Measurements from ENCODE around the gene AGBL4. TPM values are rescaled to one million over a fixed set of nuclear protein-coding genes. Genes with fewer than 3 reads are reported as not detected.
"Not testable (repeated sequence)": the region's sequence is repeated elsewhere in the genome, so short reads cannot be mapped to it uniquely, and the experiment has no call there.

AGBL4 gene
- not detected in 2 replicates for total RNA-seq (2014; rRNA removed; shearing (Covaris generic))

DNA sequence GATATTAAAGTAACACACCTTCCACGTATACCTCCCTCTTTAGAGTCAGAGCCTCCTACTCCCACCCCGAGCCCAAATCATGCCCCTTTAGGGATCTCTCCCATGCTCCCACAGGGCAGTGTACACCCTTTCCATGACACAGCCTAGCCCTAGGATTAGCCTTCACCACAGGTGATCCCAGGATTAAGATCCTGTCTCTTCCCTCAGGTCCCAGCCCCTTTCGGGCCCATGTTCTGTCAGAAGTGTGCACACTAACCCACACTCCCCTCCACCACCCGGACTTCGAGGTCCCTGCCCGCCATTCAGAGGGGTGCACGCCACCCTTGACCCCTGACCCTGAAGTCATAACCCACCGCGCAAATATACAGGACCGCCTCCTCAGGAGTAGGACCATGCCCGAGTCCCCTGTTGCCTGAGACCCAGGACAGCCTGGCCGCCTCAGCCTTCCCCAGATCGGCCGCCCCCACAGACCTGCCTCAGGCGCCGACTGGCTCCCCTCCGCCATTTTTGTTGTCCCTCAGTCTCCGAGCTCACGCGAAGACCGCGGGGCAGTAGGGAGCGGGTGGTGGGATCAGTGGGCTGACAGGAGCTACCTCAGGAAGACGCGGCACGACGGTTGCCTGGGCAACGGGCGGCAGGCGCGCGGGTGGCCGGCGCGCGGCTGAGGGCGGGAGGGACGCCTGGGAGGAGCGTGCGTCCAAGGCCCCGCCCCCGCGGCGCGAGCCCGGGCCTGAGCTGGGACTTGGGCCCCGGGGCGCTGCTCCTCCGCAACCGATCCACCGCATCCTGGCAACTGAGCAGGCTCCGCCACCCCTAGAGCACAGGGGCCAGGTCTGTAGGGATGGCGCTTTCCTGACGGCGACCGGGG lies at the start of gene AGBL4:
Gene AGBL4, minus strand, starts transcription at position 663 of the 868 bp plus-strand sequence.
- DNase-seq (ENCODE audit: low spot score) = no peak

DNA sequence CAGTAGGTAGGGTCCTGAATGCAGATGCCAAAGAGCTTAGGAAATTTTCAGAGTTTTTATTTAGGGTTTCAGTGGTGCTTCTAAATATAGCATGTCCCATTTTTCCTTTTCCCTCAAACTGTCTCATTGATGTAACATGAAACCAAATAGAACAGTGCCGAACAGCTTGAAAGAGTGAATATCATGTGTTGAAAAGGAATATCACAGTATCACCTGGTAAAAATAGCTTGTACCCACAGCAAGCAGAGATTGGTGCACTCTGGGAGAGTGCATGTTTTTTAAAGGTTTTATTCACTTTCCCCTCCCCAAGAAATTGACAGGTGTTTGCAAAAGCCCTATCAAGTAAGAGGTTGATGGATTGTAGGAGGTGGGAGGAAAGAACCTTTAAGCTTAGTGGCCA lies 43.1 kb upstream of the AGBL4 start:
- DNase-seq (ENCODE audit: low spot score) = no peak

DNA sequence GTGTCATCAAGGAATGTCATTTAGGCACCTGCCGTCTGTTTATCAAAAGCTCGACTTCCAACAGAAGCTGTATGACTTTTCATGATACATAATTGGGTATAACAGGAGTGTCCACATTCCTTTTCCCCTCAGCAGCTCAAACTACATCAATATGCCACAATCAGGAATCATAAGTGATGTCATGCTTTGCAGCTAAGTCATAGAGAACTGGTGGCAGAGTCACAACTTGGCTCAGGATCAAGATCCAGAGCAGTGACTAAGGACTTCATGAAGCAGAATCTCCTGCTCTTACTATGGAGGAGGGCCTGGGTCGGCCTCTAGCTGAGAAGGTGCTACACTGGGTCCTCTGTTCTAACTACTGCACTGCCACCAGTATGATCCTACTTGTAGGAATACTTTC lies 36.5 kb upstream of the AGBL4 start:
- DNase-seq (ENCODE audit: low spot score) = peak; percentile 7

DNA sequence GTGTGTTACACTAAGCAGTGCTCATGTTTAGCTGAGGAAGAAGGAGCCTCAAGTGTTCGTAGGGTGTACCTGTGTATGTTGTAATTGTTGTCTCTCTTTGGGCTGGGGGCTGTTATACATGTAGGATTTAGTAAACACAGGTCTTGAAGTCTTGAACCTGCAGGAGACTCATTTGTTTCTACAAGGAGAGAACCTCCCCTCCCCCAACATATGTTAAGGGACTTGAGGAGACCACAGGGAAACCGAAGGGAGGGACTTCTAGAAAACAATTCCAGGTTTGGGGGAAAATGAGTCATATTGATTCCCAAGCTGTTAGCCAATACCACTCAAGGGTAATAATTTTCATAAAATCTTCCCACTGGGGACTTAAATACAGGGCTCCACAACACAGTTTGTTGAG lies 25.0 kb upstream of the AGBL4 start:
- no peak for DNase-seq (ENCODE audit: low spot score)

DNA sequence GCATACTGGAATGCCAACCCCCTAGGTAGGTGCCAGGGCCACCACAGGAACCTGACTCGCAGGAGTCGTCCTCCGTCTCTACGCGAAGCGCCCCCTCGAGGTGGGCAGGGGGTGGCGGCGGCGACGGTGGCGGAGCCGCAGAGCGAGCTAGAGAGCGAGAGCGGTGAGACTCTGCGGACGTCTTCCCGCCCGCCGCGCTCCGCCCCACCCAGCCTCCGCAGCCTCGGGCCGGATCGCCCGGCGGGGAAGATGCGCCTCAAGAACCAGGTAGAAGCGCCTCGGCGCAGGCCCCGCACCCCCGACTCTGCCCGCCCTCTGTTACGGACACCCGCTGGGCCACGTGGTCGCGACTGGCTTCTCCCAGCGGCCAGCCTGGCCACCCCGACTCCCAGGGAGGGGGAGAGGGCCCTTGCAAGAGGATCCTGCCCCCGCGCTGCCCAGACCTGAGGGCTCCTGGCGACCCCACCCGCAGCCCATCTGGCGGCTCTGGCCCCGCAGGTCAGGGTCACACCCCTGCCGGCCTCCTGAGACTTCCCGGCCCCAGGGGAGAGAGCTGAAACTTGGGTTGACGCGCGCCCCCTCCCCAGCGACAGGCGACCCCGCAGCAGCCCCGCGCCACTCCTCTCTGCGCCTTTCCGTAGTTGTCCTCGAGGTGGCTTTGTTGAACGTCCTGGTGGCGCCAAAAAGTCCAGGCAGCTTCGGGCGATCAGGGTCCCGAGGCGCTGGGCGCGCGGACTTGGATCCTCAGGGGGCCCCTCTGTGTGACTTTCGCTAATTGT lies 24.4 kb upstream of the AGBL4 start:
- DNase-seq (ENCODE audit: low spot score) = no peak

DNA sequence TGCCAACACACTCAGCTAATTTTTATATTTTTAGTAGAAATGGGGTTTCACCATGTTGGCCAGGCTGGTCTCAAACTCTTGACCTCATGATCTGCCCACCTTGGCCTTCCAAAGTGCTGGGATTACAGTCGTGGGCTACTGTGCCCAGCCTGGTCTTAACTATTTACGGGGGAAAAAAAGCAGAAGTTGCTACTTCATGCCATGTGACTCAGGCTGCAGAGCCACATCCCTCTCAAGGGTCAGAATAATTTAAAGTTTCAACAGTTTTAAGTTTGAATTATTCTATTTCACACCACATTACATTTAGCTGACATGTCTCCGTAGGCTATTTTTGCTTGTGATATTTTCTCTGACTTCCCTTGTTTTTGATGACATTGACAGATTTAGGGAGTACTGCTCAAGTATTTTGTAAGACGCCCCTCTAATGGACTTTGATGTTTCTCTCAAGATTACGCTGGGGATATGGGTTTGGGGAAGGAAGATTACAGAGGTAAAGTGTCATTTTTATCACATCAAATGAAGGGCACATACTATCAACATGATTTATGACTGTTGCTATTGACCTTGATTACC lies 14.6 kb upstream of the AGBL4 start:
- no peak for DNase-seq (ENCODE audit: low spot score)

DNA sequence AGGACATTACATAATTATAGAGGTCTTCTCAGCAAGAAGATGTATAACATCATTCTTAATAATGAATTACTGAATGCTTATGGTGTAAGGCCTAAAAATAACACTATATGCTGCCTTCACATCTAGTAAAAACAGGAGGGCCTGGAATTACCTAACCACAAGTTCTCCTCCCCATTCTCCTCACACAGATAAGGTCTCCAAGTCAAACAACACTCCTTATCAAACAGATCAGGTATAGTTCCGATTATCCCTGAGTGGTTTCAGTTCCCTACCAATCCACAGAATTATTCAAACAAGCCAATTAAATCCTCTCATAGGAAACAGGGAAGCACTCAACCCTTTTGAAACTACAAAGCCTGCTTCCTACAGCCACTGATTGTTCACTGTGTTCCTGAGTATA lies 4.0 kb upstream of the AGBL4 start:
- no peak for DNase-seq (ENCODE audit: low spot score)

DNA sequence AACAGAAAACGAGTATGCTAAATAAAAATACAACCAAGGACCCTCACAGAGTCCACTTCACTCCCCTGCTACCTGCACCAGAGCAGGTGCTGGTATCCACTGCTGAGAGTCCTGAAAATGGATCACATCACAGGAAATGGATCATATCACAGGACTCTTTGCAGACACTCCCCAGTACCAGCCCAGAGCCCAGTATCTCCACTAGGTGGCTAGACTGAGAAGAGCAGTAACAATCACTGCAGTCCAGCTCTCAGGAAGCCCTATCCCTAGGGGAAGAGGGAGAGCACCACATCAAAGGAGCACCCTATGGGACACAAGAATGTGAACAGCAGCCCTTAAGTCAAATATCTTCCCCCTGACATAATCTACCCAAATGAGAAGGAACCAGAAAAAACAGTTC lies 28.0 kb downstream of the AGBL4 start:
- no peak for DNase-seq (ENCODE audit: low spot score)

DNA sequence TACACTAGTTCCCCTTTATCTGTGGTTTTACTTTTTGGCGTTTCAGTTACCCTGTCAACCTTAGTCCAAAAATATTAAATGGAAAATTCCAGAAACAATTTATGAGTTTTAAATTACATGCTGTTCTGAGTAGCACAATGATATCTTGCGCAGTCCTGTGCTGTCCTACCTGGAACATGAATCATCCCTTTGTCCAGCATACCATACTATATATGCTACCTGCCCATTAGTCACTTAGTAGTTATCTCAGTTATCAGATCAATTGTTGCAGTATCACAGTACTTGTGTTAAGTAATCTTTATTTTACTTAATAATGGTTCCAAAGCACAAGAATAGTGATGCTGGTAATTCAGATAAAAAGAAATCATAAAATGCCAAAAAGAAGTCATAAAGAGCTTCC lies 52.7 kb downstream of the AGBL4 start:
- DNase-seq (ENCODE audit: low spot score) = no peak

DNA sequence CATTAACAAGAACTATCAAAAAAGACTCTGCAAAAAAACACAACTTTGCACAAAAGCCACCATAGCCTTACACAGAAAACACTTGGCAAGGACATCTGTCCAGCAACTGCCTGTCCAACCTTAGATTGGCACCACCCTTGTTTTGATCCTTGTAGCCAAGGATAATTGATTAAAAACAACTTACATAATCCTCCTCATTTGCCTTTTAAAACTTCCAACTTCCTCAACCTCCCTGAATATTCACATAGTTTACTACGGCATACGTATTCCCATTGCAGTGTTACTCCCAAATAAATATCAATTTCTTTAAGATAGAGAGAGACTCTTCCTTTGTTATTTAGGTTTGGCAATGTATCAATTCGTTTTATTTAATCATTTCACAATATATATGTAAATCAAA lies 72.4 kb downstream of the AGBL4 start:
- no peak for DNase-seq (ENCODE audit: low spot score)

DNA sequence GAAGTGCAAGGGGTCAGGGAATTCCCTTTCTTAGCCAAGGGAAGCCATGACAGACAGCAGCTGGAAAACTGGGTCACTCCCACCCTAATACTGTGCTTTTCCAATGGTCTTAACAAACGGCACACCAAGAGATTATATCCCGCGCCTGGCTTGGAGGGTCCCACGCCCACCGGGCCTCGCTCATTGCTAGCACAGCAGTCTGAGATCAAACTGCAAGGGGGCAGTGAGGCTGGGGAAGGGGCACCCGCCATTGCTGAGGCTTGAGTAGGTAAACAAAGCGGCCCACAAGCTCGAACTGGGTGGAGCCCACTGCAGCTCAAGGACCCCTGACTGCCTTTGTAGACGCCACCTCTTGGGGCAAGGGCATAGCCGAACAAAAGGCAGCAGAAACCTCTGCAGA lies 108.5 kb downstream of the AGBL4 start:
- not testable (repeated sequence) for DNase-seq (ENCODE audit: low spot score)

DNA sequence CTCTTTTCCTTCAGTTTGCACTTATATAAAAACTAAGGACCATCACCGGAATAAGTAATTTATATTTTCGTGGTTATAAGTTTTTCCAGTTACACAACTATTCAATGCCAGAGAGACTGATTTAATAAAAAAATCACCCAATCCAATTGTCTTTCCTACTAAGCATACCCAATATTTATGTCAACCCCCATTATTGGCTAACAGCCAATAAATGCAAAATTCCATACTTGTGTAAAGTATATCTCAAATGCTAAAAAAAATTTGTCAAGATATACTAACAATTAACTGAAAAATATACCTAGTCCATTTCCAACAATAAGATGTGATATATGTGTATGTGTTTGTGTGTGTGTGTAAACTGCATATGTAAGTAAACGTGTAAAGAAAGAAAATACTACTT lies 117.4 kb downstream of the AGBL4 start:
- DNase-seq (ENCODE audit: low spot score) = no peak

DNA sequence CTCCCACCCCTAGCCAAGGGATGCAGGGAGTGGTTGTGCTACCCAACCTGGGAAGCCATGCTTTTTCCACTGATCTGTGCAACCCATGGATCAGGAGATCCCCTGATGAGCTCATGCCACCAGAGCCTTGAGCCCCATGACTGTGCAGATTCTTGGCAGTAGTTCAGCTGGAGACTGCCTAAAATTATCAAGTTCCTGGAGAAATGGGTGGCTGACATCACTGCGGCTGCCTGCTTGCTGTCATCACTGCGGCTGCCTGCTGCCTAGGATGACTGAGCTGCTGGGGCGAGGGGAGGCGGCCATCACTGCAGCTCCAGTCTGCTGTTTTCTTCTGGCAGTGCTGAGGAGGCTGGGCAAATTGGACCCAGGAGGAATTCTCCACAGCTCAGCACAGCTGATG lies 159.2 kb downstream of the AGBL4 start:
- DNase-seq (ENCODE audit: low spot score) = peak; percentile 32

DNA sequence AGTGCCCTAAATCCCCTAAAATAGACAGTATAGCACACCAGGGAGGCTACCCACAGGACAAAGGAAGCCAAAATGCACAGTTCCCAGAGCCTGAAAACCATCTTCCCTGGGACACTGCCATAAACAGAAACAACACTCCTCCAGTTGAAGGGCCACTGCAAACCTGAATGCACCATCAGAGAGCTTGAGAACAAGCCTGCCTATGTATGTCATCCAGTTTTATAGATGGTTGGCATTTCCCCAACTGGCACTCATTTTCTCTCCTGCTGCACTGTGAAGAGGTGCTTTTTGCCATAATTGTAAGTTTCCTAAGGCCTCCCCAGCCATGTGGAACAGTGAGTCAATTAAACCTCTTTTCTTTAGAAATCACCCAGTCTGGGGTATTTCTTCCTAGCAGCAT lies 169.0 kb downstream of the AGBL4 start:
- DNase-seq (ENCODE audit: low spot score) = no peak

DNA sequence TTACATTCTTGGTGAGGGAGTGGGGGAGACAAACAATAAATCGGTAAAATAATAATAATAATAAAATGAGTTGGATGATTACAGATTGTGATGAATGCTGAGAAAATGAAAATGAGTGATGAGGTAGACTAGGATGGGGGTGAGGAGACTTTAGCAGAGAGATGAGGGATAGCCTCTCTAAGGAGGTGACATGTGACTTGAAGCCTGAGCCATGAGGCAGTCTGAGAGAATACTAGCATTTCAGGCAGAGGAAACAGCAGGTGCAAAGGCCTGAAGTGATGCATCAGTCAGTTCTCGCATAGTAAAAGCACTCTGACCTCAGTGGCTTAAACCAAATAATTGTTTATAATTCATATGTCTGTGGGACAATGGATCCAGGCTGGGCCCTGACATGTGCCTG lies 181.2 kb downstream of the AGBL4 start:
- DNase-seq (ENCODE audit: low spot score) = no peak

DNA sequence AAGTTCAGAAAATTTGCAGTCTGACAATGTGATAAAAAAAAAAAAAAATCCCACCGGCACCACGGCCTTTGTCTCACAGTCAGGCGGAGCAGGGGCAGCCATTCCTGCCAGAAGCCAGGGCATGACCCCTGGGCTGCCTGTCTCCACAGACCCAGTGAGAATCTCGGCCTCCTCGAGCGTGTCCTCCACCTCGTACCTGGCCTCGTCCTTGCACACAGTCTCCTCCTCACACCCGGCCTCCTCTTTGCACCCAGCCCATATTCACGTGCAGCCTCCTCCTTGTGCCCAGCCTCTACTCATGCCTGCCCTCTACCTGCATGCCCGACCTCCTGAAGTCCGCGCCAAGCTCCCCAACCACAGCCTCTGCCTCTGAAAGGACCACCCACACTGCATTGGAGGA lies 182.0 kb downstream of the AGBL4 start:
- DNase-seq (ENCODE audit: low spot score) = no peak

DNA sequence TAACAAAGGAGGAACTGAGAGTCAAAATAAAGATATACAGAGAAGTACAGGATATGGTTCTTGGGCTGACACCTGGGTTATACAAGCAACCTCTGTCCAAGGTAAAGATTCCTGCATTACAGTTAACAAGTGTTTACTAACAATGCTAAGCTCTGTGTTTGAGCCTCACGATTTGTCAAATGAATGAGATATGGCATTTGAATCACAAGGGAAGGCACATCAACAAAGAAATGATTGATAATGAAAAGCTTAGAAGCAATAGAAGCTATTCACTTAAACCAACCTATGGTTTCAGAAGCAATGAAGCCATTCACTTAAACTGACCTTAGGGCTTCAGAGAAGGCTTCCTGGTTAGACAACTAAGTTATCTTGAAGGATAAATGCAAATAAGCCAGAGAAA lies 199.5 kb downstream of the AGBL4 start:
- no peak for DNase-seq (ENCODE audit: low spot score)

DNA sequence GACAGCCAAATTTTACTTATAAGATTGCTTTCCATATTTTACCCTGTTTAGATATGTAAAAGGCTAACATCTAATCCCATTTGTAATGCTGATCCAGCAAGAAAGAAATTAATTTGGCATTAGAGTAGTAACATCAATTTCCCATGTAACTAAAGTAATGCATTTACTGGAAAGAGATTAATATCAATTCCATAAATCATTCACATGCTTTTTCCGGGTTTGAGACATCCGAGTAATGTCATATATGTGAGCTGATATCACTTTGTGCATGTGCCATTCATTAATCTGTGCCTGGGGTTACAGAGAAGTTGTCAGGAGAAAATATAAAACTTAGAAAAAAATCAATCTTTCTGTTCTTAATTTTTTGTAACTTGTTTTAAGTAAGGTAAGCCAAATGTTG lies 206.1 kb downstream of the AGBL4 start:
- no peak for DNase-seq (ENCODE audit: low spot score)

DNA sequence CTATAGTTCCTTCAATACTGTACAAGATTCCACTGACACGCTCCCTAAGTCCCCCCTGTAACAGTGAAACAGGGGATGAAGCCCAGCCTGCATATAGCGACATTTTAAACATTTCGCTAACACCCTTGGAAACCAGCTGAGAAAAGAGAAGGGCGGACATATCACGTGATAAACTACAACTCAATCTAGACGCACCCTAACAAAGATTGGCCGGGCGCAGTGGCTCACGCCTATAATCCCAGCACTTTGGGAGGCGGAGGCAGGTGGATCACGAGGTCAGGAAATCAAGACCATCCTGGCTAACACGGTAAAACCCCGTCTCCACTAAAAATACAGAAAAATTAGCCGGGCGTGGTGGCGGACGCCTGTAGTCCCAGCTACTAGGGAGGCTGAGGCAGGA lies 236.7 kb downstream of the AGBL4 start:
- DNase-seq (ENCODE audit: low spot score) = not testable (repeated sequence)

DNA sequence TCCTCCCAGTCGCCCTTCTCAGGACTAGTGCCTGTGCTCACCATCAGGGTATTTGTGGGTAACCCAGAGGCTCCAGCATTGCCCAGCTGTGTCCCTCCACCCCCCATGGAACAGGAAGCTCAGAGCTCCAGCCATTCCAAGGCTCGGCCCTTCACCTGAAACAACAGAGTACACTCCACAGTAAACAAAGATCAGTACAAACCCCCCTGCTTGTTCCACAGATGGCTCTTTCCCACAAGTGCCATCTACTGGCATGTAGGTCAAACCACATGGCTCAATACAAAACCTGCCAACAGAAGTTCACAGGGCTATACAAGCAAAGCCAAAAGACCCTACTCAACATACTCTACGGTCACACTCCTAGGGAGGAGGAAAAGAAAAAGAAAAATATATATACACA lies 258.7 kb downstream of the AGBL4 start:
- no peak for DNase-seq (ENCODE audit: low spot score)

DNA sequence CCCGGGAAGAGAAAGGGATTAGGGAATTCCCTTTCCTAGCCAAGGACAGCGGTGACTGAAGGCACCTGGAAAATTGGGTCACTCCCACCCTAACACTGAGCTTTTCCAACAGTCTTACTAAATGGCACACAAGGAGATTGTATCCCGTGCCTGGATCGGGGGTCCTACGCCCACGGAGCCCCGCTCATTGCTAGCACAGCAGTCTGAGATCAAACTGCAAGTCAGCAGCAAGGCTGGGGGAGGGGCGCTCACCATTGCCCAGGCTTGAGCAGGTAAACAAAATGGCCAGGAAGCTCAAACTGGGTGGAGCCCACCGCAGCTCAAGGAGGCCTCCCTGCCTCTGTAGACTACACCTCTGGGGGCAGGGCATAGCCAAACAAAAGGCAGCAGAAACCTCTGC lies 285.6 kb downstream of the AGBL4 start:
- not testable (repeated sequence) for DNase-seq (ENCODE audit: low spot score)

DNA sequence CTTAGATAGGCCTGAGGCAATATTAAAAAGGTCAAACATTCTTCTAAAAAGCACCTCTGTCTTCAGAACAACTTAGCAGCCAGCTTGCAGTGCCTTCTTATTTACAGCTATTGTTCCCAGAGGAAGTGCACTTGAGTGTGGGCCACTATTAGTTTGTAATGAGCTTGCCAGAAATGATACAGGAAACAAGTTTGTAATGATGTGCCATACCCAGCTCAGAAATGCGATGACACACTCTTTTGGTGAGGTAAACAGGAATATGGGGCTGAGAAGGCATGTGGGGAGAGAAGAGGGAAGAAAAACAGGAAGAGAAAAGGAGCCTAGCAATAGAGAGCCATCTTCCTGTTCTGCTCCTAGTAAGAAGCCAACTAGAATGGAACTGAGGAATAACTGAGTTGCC lies 295.4 kb downstream of the AGBL4 start:
- DNase-seq (ENCODE audit: low spot score) = peak; percentile 8

DNA sequence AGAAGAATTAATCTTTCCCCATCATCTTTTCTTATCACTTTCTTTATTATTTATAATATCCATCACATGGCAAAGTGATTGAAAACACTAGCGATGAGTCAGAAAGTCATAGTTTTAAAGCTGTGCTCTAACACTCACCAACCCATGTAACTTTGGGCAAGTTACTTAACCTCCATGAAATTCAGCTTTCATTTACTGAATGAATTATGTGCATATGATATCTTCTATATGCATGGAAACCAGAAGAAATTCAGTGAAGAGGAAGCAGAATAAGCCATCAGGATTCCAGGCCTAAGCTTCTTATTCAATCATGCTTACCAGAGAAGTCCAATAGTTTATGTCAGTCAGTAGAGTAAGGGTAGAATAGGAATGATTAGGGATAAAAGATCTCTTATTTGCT lies 300.1 kb downstream of the AGBL4 start:
- DNase-seq (ENCODE audit: low spot score) = no peak
